ENCODE measurements around the gene ATP8A2. TPM values are rescaled to one million over a fixed set of nuclear protein-coding genes. Genes with fewer than 3 reads are reported as not detected.

Gene ATP8A2
- total and polyA plus RNA-seq, 4 donors, result 0.31 to 2.7 (median 1.1) TPM

GRCh38 chr13:25649001-25649633 lies 277.3 kb downstream of the ATP8A2 start:
- Histone ChIP-seq H3K27me3 (ENCODE audit: control insufficient read depth in 3 of 3, insufficient read depth in 3 of 3, low read length in 2 of 3) (no peaks in the 10 kb centered on the region), H3K9me3 (ENCODE audit: control insufficient read depth in 4 of 4, insufficient read depth in 3 of 4, low read length in 3 of 4) (peaks cover 0 to 9% (median under 1%) of the 10 kb centered on the region in 4 donors), H3K4me3 (no peak overlapping the region), H3K4me1 (ENCODE audit: control insufficient read depth in 5 of 5, insufficient read depth in 5 of 5, low read length in 5 of 5) (peaks cover 0 to 2% (median 0%) of the 10 kb centered on the region in 5 donors), H3K36me3 (ENCODE audit: control insufficient read depth in 4 of 4, insufficient read depth in 4 of 4, low read length in 4 of 4) (no peaks in the 10 kb centered on the region), H3K9ac (ENCODE audit: insufficient read depth in 1 of 2, low read length in 2 of 2) (no peak overlapping the region), H3K27ac (ENCODE audit: low read depth in 1 of 2, low read length in 1 of 2) (no peak overlapping the region)
- peak in 1 of 3 donors; percentile 60 for DNase-seq
- TF ChIP-seq CTCF (IDR thresholded peaks at IDR 0.05; ENCODE audit: control extremely low read depth, extremely low read depth), result no peak
- WGBS, 2 donors, result 69 to 85% methylated on average over 1 of the region's 1 CpG
- no peak for ATAC-seq (ENCODE audit: insufficient read depth, low FRiP score)

DNA sequence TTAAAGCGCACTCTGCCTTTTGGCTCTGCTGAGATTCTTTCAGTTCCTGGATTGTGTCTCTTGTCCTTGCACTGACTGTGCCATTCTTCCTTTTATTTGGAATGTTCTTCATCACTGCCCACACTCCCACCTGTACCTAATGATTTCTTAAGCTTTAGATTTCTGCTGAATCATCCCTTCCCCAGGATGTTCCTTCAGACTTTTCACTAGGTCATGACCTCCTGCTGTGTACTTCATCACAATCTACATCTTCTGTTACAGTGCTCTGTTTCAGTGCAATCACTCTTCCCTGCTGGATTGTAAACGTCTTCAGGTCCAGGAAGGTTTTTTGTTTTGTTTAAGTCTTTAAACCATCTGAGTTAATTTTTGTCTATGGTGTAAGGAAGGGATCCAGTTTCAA lies 281.0 kb downstream of the ATP8A2 start:
- no peaks in the 10 kb centered on the region for H3K27me3 ChIP-seq (ENCODE audit: control insufficient read depth in 3 of 3, insufficient read depth in 3 of 3, low read length in 2 of 3)
- H3K9ac ChIP-seq (ENCODE audit: insufficient read depth in 1 of 2, low read length in 2 of 2), result no peak overlapping the region
- H3K4me3 ChIP-seq, result no peak overlapping the region
- 62% methylated on average over 2 of the region's 2 CpGs for WGBS, 2 donors
- no peak for TF ChIP-seq CTCF (IDR thresholded peaks at IDR 0.05; ENCODE audit: control extremely low read depth, extremely low read depth)
- peaks cover 0 to 2% (median under 1%) of the 10 kb centered on the region in 4 donors for H3K9me3 ChIP-seq (ENCODE audit: control insufficient read depth in 4 of 4, insufficient read depth in 3 of 4, low read length in 3 of 4)
- DNase-seq (no peak), ATAC-seq (ENCODE audit: insufficient read depth, low FRiP score) (no peak)
- H3K4me1 ChIP-seq (ENCODE audit: control insufficient read depth in 5 of 5, insufficient read depth in 5 of 5, low read length in 5 of 5), result peaks cover 0 to 11% (median 2%) of the 10 kb centered on the region in 5 donors
- H3K36me3 ChIP-seq (ENCODE audit: control insufficient read depth in 4 of 4, insufficient read depth in 4 of 4, low read length in 4 of 4), result no peaks in the 10 kb centered on the region
- H3K27ac ChIP-seq (ENCODE audit: low read depth in 1 of 2, low read length in 1 of 2), result no peak overlapping the region

DNA sequence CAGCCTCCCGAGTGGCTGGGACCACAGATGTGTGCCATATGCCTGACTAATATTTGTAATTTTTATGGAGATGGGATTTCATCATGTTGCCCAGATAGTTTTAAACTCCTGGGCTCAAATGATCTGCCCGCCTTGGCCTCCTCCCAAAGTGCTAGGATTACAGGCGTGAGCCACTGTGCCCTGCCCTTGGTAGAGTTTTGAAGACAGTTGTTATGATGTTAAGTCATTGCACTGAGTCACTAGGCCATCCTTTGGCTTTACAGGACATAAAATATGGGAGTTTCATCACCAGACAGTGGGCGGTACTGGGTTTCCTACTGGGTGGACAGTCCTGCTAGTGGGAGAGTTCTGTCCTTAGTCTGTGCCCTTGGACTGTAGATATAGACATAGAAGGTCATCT lies 282.5 kb downstream of the ATP8A2 start:
- TF ChIP-seq CTCF (IDR thresholded peaks at IDR 0.05; ENCODE audit: control extremely low read depth, extremely low read depth), result no peak
- ATAC-seq (ENCODE audit: insufficient read depth, low FRiP score), result no peak
- Histone ChIP-seq H3K4me1 (ENCODE audit: control insufficient read depth in 5 of 5, insufficient read depth in 5 of 5, low read length in 5 of 5) (peaks cover 0 to 23% (median 5%) of the 10 kb centered on the region in 5 donors), H3K4me3 (no peak overlapping the region), H3K27ac (ENCODE audit: low read depth in 1 of 2, low read length in 1 of 2) (no peak overlapping the region), H3K27me3 (ENCODE audit: control insufficient read depth in 3 of 3, insufficient read depth in 3 of 3, low read length in 2 of 3) (no peaks in the 10 kb centered on the region), H3K9ac (ENCODE audit: insufficient read depth in 1 of 2, low read length in 2 of 2) (no peak overlapping the region), H3K9me3 (ENCODE audit: control insufficient read depth in 4 of 4, insufficient read depth in 3 of 4, low read length in 3 of 4) (no peaks in the 10 kb centered on the region), H3K36me3 (ENCODE audit: control insufficient read depth in 4 of 4, insufficient read depth in 4 of 4, low read length in 4 of 4) (no peaks in the 10 kb centered on the region)
- 88 to 90% methylated on average over 4 of the region's 4 CpGs for WGBS, 2 donors
- no peak for DNase-seq

GRCh38 chr13:25657157-25657556 lies 285.4 kb downstream of the ATP8A2 start:
- no peak for ATAC-seq (ENCODE audit: insufficient read depth, low FRiP score)
- 68 to 85% methylated on average over 3 of the region's 3 CpGs for WGBS, 2 donors

More at GRCh38 chr13:25657157-25657556, 285.4 kb downstream of the ATP8A2 start:
- peak; percentile 82 to 95 (median 89) for DNase-seq
- Histone ChIP-seq H3K27me3 (ENCODE audit: control insufficient read depth in 3 of 3, insufficient read depth in 3 of 3, low read length in 2 of 3) (no peaks in the 10 kb centered on the region), H3K4me3 (no peak overlapping the region), H3K36me3 (ENCODE audit: control insufficient read depth in 4 of 4, insufficient read depth in 4 of 4, low read length in 4 of 4) (no peaks in the 10 kb centered on the region), H3K27ac (ENCODE audit: low read depth in 1 of 2, low read length in 1 of 2) (no peak overlapping the region), H3K9me3 (ENCODE audit: control insufficient read depth in 4 of 4, insufficient read depth in 3 of 4, low read length in 3 of 4) (no peaks in the 10 kb centered on the region), H3K9ac (ENCODE audit: insufficient read depth in 1 of 2, low read length in 2 of 2) (no peak overlapping the region), H3K4me1 (ENCODE audit: control insufficient read depth in 5 of 5, insufficient read depth in 5 of 5, low read length in 5 of 5) (peaks cover 0 to 28% (median 8%) of the 10 kb centered on the region in 5 donors)
- TF ChIP-seq CTCF (IDR thresholded peaks at IDR 0.05; ENCODE audit: control extremely low read depth, extremely low read depth), result no peak
